PC-9 (cell line): ENCODE data around the gene NAALAD2.

Experiments
- EZH2 ChIP-seq: fragments of 200-600 bp; sonication (generic); IDR thresholded peaks from 2 replicates; pipeline ENCODE4 v1.8.0; 2017; ENCODE audit warnings: antibody characterized with exemption, low read depth
- TF ChIP-seq, protein P1 (sequence below): fragments of 200-600 bp; sonication (generic); conservative IDR thresholded peaks from 2 replicates; pipeline ENCODE4 v1.6.1; 2017; ENCODE audit warnings: mixed run types, antibody characterized with exemption, mild to moderate bottlenecking, moderate library complexity

DNA sequence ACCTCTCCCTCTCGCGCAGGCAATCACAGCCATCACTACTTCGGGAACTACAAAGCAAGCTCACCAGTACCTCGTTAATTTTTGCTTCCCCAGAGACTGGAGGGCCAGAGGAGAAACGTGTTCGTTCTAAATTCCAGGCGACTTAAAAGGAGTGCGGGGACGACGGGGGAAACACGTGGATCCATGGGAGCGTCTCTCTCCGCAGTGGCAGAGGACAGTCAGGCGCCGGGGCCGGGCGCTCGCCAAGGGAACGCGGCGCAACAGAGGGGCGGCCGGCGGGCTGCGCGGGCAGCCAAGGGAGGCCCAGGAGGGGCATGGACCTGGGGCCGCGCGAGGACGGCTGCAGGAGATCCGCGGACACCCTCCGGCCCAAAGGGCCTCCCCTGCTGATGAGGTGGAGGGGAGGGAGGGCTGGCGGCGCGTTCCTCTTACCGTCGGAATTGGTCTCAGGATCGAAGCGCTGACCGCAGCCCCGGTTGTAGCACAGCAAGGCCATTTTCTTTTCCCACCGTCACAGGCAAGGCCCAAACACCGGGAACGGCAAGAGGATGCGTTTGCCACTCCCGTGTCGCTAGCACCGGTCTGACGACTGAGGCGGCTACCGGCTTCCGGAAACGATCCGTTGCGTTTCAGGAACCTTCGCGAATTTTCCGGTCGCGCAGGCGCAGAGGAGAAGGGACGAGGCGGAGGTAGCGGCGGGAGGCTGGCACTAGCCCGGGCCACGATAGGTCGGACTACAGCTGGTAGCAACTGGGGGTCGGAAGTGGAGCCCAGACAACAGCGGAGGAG lies 88.2 kb downstream of the NAALAD2 start, which contains the start of gene CHORDC1:
- TF ChIP-seq, protein P1, sequence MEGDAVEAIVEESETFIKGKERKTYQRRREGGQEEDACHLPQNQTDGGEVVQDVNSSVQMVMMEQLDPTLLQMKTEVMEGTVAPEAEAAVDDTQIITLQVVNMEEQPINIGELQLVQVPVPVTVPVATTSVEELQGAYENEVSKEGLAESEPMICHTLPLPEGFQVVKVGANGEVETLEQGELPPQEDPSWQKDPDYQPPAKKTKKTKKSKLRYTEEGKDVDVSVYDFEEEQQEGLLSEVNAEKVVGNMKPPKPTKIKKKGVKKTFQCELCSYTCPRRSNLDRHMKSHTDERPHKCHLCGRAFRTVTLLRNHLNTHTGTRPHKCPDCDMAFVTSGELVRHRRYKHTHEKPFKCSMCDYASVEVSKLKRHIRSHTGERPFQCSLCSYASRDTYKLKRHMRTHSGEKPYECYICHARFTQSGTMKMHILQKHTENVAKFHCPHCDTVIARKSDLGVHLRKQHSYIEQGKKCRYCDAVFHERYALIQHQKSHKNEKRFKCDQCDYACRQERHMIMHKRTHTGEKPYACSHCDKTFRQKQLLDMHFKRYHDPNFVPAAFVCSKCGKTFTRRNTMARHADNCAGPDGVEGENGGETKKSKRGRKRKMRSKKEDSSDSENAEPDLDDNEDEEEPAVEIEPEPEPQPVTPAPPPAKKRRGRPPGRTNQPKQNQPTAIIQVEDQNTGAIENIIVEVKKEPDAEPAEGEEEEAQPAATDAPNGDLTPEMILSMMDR: no peak
- TF ChIP-seq EZH2: no peak
